GM18907 (cell line): ENCODE measurements around the gene IL12RB2.
"Not testable (repeated sequence)": the region's sequence is repeated elsewhere in the genome, so short reads cannot be mapped to it uniquely, and the experiment has no call there.

Source experiments
- ATAC-seq: cut with Tn5 transposase; IDR thresholded peaks from one replicate; pipeline ENCODE4 v1.9.1; 2021; ENCODE audit warnings: mild to moderate bottlenecking, moderate library complexity; ENCODE audit not compliant: unreplicated experiment

IL12RB2 gene

DNA sequence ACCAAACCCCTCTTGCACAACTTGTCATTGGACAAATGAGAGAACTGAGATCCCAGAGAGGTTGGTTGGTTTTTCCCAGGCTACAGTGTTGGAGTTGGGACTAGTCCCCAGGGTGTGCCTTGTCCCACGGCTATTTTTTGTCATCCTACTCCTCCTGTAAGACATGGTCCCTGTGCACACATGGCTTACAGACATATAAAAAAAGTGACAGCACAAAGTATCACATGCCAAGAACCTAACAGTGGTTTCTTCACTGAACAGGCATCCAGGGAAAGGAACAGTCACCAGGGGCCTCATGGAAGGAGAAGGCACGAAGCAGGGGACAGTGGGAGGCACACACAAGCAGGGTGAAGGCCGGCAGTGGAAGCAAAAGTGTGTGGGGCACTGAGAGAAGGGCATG, 86.1 kb downstream of the IL12RB2 start:
- ATAC-seq: no peak

DNA sequence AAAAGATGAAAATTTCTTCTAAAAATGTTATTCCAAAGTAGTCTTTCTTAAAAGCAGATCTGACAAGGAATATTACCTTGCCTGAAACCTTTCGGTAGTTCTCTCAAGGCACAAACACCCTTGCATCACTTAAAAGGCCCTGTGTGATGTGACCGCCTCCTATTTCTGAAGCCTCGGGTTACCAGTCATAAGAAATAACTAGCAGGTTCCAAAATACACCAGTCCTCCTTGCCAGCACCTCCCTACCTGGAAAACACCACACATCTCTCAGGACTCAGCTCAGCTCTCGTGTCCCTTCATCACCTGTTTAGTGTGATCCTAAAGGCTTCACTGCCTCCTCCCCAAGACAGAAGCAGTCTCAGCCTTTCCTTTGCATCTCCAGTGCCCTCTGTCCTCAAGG, 86.9 kb downstream of the IL12RB2 start:
- no peak for ATAC-seq

GRCh38 chr1:67399199-67399993, 91.7 kb downstream of the IL12RB2 start:
- no peak for ATAC-seq

- not testable (repeated sequence) for ATAC-seq
Measured at GRCh38 chr1:67400029-67400786, 92.5 kb downstream of the IL12RB2 start.

DNA sequence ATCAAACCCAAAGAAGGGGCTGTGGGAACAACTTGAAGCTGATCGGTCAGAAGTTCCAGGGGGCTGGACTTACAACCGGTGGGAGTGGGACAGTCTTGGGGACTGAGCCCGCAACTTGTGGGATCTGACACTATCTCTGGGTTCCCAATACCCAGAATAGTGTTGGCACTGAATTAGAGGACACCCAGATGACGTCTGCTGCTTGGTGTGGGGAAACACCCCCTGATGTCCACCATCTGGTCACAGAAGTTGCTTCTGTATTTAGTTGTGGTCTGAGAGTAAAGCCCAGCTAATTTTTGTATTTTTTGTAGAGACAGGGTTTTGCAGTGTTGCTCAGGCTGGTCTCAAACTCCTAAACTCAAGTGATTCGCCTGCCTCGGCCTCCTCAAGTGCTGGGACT, 93.8 kb downstream of the IL12RB2 start:
- no peak for ATAC-seq

GRCh38 chr1:67404212-67404620, 96.5 kb downstream of the IL12RB2 start:
- ATAC-seq: no peak

DNA sequence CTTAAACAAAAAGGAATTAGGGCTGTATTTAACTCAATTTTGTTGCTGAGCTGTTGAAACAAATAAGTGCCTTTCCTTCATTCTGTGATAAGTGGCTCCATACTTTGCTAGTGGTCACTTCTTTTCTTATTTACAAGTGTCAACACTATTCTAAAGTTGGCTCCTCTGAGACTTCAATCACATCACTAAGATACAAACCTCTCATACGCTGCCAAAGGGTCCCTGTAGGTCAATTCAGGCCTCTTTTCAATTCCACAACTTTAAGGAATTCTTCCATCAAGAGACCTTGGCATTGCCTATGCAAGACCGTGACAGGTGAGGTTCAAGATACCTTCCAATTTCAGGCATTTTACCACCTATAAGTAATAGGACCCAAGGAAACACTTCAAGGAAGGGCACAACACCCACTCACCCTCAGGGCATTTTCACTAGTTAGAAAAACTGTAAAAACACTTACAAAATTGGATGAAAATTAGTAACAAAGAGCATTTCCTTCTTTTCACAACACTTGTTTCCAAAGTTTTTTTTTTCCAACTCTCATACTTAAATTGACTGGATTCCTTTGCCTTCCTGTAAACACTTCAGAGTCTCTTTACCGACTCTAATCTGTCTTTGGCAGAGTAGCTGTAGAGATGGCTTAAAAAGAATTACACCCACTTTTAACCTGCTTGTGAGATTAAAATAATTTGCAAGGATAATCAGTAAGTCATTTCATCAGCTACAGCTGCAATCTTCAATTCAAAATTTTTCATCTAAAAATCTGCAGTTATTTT, 98.0 kb downstream of the IL12RB2 start:
- ATAC-seq: no peak

- no peak for ATAC-seq
Measured at GRCh38 chr1:67407498-67407897, 99.8 kb downstream of the IL12RB2 start.

DNA sequence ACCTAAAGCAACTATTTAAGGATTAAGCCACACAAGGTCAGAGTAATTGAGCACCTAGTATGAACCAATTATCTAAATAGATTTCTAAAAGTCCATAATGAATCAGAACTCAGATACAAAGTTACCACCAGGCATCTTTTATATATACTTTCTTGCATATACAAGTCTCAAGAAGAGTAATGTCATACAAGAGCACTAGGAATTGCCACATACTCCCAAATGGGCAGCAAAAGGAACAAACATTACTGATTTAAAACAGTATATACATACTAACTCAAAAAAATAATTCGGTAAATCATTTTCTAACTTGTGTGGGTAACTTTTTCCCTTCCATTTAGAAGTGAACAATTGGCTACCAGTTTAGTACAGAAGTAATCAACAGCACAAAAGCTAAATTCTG, 100.5 kb downstream of the IL12RB2 start:
- no peak for ATAC-seq

DNA sequence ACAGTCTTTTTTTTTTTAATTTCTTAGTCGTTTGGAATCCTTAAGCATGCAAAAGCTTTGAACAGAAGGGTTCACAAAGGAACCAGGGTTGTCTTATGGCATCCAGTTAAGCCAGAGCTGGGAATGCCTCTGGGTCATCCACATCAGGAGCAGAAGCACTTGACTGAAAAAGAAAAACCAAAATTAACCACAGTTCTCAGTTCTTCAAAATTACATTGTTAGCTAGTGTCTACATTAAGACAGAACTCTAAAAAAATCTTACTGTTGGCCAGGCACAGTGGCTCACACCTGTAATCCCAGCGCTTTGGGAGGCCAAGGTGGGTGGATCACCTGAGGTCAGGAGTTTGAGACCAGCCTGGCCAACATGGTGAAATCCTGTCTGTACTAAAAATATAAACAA, 105.4 kb downstream of the IL12RB2 start:
- not testable (repeated sequence) for ATAC-seq

GRCh38 chr1:67414574-67414973, 106.9 kb downstream of the IL12RB2 start:
- no peak for ATAC-seq

DNA sequence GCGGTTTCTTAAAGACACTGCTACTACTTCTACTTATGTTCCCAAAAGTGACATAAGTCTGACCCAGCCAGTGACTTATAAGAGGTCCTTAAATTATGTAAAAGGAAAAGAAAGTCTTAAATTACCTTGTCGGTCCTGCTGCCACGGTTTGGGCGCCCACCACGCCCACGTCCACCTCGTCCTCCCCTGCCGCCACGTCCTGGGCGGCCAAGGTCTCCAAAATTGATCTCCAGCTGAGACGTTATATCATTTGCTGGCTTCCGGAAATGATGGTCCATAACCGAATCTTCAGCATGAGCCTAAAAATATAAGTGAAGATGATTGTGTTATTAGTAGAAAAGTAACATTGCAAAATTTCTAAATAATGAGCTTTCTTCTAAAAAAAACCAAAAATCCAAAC, 107.4 kb downstream of the IL12RB2 start:
- no peak for ATAC-seq

DNA sequence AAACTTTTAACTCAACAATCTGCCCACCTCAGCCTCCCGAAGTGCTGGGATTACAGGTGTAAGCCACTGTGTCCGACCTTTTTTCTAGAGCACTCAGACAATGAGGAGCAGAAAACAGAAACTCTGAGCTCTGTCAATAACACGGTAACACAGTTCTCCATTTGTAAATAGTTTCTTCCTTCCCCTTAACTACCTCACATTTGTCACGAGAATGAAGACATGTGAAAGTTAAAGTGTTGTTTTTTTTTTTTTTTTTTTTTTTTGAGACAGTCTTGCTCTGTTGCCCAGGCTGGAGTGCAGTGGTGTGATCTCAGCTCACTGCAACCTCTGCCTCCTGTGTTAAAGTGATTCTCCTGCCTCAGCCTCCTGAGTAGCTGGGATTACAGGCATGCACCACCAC, 110.1 kb downstream of the IL12RB2 start:
- ATAC-seq: not testable (repeated sequence)

DNA sequence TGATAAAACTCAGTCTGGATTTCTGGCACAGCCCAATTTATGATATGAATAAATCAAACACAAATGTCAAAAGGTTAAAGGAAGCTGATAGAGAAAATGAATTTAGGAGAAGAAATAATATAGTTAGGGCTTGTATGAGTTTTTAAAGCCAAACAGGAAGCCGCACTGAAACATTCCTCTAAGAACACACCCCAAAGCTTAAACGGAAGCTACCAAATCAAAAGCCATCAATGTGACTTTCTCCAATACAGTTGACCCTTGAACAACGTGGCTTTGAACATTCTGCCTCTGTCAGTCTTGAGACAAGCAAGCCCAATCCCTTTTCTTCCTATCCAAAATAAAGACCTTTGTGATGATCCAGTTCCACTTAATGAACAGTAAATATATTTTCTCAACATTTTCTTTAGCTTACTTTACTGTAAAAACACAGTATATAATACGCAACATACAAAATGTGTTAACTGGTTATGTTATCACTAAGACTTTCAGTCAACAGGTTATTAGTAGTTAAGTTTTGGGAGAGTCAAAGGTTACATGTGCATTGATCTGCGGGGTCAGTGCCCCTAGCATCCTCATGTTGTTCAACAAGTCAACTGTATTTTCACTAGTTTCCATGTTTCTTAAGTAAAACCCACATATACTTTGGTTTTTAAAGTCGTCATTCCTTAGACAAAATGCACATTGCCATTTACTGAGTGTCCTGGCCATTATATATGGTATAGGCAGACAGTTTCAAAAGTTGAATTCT, 111.3 kb downstream of the IL12RB2 start:
- ATAC-seq: no peak

DNA sequence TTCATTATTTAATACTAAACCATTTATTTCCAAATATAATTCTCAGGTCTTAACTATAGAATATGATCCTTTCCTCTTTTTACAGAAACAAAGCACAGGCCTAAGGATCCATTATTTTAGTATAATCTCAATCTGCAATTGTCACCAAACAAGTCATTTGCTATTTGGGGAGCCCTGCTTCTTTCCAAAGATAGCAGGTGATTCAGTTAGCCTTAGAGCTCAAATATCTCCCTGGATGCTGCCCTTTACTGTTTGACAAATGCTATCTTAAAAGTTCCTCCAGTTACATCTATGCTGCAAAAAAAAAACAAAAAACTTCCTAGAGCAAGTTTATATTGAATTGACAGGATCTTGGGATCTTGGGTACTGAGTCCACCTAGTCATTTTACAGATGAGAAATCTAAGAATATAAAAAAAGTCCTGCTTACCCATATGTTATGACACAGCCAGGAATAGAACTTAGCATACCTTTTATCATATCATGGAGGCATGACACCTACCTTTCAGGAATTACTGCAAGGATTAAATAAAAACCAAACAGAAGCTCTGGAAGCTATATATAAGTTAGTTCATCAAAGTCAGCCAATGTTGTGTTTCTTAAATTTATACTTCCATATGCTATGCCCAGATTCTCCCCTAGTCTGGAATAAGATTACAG, 113.3 kb downstream of the IL12RB2 start:
- no peak for ATAC-seq

- no peak for ATAC-seq
Measured at GRCh38 chr1:67427465-67427864, 119.8 kb downstream of the IL12RB2 start.

- no peak for ATAC-seq
Measured at GRCh38 chr1:67427947-67428346, 120.3 kb downstream of the IL12RB2 start.

GRCh38 chr1:67429011-67429527, 121.4 kb downstream of the IL12RB2 start:
- no peak for ATAC-seq

DNA sequence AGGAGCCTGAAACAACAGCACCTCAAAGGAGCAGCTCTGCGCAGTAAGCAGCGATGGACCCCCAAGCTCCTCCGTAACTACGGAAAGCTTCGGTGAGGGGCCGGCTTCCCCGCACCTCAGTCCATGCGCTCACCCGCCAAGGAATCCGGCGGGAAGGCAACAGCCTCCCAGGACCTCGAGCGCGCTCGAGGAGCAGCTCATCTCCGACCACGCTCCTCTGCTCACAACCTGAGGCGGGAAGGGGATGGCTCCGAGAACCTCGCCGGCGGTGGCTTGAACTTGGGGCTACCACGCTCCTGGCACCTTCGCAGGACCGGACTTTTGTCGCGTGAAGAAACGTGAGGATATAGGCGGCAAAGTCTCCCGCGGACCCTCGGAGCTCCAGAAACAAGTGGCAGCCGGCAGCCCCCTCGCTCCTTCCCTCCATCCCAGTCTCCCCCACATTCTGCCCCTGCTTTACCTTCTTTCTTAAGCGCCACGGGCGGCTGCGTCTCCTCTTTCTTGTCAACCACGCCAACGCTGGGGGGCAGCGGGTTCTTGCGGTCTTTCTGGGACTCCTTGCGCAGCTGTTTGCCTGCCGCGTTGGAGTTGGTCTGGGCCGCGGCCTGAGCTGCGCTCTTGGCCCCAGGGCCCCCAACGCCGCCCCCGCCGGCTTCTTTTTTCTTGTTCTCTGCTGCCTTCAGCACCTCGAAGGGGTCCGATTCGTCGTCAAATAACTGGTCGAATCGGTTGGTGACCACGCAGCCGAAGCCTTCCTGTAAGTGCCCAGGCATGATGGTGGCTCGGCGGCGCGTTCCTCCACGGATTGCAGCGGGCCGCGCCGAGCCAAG, 122.1 kb downstream of the IL12RB2 start:
- ATAC-seq: peak; percentile 12
